GM19023 (cell line): ENCODE measurements around the gene ABHD8.

Source experiments
- ATAC-seq: cut with Tn5 transposase; IDR thresholded peaks from one replicate; pipeline ENCODE4 v1.9.1; 2021; ENCODE audit warnings: mild to moderate bottlenecking, moderate library complexity; ENCODE audit not compliant: unreplicated experiment

Gene ABHD8

DNA sequence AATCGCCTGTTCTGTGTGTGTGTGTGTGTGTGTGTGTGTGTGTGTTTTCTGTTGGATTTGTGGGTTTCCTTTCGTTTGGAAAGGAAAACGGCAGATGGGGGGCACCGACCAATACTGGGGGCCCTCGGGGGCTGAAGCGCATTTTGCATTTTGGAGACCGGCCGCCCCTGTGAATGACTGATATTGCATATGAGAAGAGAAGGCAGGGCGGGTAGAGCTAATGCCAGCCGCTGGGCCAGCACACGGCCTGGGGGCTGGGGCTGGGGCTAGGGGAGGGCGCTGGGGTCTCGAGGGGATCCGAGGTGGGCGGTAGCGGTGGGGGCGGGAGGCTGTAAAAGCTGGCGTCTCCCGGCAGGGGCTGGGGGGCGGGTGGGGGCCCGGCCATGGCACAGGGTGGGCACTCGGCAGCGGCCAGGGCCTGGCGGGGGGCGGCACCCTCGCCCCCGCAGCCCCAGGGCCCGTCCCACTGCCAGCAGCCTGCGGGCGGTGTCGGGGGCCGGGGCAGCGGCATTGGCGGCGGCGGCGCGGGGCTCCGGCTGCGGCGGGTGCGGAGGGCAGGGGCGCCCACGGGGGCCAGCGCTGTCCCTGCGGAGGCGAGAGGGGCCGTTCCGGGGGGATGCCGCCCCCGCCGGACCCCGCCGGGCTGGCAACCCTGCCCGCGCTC, 20.2 kb upstream of the ABHD8 start:
- no peak for ATAC-seq

DNA sequence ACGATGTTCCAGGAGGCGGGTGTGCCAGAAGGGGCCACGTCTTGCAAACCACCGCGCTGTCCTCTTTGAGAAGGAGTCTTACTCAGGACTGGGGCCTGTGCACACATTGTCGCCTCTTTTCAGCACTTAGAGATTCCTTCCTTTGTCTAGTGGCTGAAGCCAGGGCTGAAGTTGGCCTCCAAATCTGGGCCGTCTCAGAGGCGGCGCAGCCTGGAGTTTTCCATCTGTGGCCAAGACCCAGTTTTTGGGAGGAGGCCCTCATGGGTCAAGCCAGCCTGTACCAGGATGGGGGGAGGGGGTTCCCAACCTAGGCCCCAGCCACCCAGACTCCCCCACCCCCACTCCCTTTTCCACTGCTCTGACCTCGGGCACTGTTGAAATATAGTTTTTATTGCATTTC, 19.6 kb upstream of the ABHD8 start:
- no peak for ATAC-seq

DNA sequence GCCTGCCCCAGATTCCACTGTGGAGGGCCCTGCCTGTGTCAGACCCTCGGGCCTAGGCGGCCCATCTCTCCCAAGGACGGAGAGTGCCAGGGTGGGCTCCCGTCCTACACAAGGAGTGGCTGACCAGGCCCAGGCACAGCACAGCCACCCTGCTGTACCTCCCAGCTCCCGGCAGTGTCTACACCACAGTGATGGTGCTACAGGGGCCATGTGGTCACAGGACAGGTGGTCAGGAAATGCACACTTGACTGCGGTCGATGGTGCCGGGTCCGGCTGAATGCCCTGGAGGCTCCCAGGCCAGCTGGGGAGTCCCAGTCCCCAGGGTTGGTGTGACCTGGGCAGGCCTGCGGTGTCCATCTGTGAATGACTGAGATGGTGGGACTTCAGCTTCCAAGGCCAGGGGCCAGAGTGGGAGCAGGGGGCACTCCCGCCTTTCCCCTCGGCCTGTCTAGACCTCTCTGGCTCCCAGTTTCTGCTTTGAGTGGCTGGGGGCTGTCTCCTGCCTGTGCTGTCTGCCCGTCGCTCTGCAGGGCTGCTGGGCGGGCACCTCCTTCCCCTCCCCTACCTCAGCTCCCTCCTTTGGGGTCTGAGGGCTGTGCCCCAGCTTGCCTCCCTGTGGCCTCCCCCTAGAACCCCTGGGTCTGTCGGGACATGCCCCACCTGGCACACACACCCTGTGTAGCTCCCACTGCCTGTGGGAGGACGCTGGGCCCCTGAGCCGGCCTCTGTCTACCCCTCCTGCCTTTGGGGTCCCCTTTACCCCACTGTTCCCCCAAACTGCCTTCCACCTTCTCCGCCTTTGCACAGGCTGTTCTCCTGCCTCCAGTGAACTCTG, 18.6 kb upstream of the ABHD8 start:
- no peak for ATAC-seq

DNA sequence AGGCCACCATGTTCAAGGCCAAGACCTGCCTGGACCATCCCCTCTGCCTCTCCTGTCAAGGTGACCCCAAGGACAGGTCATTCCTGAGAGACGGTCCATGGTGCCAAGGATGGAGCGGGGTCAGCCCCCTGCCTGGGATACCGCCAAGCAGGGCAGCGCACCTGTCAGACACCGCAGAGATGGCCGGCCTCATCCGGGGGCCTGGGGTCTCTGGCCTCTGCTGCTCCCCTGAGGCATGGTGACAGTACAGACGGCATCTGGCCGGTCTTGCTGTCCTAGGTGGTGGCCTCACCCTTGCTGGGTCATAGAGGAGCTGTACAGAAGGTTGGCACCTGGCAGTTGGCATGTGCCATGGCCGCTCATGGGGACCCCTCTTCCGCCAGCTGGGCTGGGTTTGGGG, 17.2 kb upstream of the ABHD8 start:
- no peak for ATAC-seq

DNA sequence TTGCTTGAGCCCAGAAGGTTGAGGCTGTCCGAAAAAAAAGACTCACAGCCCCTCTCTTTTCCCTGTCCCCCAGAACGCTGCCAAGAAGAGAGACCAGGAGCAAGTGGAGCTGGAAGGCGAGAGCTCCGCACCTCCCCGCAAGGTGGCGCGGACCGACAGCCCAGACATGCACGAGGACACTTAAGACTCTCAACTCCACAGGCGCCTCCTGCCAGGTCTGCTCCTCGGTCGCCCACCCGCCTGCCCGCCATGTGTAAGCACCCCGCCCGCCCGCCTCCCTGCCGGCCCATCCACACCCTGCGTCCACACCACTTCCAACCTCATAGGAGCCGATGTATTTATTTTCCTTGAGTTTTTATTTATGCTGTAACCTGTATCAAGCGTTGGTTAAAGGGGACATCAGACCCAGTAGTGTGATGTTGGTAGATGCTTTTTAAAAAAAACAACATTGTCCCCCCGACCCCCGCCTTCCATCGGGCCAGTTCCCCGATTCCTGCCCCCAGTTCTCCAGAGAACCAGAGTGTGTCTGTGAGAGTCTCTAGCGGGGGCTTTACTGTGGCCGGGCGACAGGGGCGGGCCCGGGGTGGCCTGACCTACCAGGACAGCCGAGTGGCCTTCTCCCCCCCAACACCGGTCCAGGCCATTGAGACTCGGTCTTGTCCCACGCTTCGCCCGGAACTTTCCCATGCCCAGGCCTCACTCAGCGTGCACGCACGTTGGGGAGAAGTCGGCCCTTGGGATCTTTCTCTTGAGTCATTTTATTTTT, 16.4 kb upstream of the ABHD8 start:
- no peak for ATAC-seq

DNA sequence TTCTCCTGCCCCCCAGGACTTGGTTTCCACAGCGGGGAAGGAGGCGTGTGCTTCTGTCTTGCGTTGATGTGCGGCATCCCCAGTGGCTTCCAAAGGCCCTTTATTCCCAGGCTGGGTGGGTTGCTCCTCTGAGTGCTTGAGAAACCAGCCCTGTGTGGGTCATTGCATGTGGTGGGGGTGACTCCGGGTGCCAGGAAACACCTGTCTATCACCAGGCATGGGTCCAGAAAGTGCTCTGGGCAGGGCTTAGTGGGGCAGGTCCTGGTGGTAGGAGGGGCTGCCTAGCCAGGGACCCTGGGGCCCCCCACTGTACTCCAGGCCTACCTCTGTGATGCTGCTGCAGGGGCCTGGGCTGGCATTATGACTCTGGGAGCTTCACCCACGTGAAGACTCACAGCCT, 15.7 kb upstream of the ABHD8 start:
- no peak for ATAC-seq

DNA sequence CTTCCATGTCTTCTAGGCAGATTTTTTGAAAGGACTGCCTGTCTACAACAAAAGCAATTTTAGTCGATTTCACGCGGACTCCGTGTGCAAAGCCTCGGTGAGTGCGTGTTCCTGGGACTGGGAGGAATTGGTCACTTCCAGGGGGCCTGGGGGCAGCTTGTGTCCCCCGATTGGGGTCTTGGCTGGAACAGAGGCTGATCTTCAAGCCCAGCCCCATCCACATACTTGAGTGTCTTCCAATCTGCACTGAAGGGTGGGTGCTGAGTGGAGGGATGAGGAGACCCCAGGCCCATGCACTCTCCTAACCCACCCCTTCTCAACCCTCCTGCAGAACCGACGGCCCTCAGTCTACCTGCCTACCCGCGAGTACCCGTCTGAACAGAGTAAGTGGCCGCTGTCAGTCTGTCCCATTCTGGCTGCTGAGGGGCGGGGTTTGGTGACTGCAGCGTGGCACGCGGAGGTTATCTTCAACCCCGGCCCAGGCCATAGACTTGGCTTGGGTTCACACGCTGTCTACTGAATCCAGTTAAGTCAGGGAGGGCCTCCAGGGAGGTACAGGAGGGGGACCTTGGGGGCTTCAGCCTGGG, 10.9 kb upstream of the ABHD8 start:
- ATAC-seq: no peak

DNA sequence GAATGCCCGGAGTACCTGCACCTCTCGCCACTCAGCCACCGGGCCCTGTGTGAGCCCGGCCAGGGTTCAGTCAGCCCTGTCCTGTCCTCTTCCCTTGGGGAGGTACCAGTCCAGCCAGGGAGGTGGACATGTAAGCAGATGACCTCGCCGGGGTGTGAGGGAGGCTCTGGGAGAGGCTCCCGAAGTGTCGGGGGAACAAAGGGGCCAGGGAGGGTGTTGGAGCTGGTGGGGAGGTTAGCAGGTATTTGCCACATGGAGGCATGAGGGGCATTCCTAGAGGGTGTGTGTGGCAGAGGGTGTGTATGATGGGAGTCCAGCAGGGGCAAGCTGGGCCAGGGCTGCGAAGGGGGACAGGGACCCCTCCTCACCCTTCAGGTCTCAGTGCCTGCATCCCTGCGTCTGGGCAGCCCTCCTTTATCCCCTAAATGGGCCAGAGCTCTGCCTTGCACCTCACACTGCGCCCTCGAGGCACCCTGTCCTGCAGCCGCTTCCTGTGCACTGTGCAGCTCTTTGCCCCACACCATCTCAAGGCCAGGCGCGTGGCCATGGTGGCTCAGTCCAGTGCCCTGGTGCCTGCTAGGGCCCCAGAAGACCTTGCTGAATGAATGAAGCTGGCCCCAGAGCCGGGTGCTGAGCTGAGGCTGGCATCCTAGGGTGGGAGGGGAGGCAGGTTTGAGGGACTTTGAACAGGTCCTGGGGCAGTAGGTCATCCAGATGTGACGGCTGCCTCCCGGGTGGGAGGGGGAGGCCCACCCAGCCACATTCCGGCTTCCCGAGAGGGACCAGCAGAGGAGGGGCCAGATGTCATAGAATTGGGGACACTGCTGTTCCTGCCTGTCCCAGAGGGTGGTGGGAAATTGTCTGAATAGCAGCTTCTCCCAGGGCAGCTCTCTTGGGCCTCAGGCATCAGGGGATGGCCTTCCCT, 9.2 kb upstream of the ABHD8 start:
- ATAC-seq: no peak

DNA sequence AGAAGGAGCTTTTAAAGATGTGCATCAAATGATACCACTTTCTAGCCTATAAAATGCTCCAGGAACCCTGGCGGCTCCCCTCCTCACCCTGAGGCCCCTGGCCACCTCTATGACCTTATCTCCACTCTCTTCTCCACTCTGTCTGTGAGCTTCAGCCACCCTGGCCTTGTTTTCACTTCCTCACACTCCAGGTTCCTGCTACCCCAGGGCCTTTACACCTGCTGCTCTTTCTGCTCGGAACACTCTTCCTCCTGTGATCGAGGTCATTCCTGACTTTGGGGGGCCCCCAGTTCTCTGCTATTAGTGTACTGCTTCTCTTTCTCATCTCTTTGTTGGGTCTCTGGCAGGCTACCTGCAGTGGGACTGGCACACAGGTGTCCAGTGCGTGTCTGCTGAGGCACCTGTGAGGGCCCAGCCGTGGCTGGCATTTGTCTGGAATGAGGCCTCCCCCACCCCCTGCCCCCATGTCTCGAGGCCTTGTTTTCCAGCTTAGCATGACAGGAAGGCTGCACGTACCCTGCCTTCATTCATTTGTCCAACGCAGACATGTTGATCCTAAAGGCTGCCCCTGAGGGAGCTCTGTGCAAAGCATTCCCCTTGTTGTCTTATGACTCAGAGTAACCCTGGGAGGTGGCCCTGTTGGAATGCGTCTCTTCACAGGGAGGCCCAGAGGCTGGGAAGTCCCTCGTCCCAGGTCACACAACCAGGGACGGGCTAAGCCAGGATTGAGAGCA, 8.4 kb upstream of the ABHD8 start:
- ATAC-seq: no peak

DNA sequence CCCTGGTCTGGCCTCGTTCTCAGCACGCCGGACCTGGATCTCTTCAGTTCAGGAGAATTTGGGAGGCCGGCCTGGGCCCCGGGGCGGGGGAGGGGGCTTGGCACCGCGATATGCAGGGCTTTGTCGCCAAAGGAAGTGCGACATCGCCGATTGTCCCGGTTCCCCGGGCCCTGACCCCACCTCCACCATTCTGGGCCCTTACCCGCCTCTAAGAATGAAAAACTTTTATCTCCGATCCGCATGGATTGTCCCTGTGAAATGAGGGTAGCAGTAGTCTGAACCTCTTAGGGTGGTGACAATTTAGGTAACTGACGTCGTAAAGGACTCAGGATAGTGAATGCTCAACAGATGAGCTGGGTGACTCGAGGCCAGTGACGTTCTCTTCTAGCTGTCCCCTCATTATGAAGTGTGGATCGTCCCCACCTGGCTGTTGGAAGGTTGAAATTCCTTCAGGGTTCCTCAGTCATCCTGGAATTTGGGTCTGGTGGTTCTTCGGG, 6.8 kb upstream of the ABHD8 start:
- ATAC-seq: no peak

DNA sequence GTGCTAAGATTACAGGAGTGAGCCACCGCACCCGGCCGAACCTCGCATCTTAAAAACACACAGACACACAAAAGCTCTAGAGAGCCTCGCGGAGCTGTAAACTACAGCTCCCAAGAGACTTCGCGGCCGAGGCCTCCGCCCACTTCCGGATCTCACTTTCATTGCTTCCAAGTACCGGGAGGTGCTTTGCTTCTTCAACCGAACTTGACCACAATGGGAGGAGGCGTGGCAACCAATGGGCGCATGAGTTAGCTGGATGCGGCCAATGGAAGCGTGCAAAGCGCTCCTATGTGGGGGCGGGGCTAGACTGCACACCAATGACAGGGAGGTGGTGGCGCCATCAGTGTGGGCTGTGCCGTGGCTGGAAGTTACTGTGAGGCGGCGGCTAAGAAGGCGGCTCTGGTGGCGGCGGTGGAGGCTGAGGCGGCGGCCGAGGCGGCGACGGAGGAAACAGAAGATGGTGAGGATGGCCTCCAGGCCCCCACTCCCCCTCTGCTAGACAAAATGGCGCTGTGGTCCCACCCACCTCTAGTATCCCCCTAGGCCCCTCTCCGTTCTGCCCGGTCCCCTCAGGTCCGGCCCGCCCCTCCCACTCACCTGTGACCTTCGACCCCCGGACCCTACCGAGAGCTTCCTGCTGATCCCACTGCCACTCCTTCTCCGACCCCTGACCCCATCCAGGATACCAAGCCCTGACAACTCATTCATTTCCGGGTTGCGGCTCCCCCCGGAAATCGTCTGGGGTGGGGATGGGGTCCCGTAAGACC, 6.2 kb upstream of the ABHD8 start, which contains the start of gene DDA1:
Gene DDA1, plus strand, starts transcription at position 366 of the 767 bp plus-strand sequence. Its CDS starts 92 bp downstream, at position 458.
- ATAC-seq: peak; percentile 67

DNA sequence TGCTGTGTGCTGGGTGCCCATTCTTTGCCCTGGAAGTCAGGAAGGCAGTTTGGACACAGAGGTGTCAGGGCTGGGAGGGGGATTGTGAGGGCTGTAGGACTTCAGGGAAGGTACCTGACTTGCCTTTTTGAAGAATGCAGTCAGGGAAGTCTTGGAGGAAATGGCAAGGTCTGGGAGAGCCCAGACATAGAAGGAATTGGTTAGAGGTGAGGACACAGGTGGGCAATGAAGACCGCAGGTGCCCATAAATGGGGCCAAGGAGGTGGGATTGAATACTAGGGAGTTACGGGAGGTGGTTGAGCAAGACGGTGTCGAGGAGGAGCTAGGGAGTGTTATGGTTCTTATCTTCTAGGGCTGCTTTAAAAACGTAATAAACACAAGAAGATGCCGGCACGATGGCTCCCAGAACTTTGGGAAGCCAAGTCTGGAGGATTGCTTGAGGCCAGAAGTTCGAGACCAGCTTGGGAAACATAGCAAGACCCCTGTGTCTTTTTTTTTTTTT, 4.7 kb upstream of the ABHD8 start:
- no peak for ATAC-seq

DNA sequence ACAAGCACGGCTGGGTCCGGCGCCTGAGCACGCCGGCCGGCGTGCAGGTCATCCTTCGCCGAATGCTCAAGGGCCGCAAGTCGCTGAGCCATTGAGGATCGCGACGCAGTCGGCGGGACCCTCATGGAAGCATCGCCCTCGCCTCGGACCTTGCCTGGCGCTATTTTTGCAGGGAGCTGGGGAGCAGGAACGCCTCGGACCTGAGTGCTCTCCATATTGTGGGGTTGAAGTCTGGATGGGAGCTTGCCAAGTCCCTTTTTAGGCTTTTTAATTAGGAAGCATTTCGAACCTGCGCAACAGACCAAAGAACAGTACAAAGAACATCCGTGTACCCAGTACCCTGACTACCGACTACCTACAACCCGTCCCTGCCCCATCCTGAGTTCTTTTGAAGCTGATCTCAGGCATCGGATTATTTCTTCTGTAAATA, 3.1 kb upstream of the ABHD8 start:
- ATAC-seq: no peak

DNA sequence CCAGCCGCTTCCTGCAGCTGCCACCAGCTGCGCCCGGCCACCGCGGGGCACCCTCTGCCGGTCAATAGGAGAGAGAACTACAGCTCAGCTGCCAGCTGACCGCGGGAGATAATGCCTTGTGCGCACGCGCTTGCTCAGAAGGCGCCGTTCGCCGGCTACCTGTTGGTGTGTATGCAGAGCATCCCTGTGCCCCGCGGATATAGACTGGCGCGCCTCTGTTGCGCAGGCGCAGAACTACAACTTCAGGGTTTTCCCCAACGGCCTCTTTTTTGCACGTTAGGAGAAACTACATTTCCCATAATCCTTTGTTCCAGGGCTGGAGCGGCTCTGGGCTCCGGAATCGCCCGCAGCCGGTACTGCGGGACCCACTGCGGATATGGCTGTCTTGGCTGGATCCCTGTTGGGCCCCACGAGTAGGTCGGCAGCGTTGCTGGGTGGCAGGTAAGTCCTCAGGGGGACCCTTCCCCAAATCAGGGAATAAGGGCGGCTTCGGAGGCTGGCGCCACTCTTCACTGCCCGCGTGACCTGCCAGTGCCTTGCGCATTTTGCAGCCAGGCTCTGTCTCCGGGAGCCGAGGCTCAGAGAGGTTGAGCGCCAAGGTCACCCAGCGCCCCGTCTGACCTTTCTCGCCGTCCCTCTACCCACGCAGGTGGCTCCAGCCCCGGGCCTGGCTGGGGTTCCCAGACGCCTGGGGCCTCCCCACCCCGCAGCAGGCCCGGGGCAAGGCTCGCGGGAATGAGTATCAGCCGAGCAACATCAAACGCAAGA, 2.5 kb upstream of the ABHD8 start, which contains the start of gene MRPL34:
Gene MRPL34, plus strand, starts transcription at position 356 of the 768 bp plus-strand sequence. Its CDS starts 21 bp downstream, at position 377.
- ATAC-seq: peak; percentile 53

DNA sequence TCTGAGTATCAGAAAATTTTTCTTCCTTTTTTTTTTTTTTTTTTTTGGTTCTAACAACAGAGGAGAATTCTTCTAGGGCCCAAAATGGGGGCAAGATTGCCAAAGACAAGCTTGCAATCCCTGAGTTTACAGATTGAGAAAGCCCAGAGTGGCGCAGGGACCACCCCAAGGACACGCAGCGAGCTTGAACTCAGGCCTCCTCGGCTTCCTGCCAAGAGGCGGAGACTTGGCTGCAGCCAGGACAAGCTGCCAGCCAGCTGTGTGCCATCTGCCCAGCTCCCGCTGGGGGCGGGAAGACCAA, 1.9 kb upstream of the ABHD8 start:
- ATAC-seq: no peak

DNA sequence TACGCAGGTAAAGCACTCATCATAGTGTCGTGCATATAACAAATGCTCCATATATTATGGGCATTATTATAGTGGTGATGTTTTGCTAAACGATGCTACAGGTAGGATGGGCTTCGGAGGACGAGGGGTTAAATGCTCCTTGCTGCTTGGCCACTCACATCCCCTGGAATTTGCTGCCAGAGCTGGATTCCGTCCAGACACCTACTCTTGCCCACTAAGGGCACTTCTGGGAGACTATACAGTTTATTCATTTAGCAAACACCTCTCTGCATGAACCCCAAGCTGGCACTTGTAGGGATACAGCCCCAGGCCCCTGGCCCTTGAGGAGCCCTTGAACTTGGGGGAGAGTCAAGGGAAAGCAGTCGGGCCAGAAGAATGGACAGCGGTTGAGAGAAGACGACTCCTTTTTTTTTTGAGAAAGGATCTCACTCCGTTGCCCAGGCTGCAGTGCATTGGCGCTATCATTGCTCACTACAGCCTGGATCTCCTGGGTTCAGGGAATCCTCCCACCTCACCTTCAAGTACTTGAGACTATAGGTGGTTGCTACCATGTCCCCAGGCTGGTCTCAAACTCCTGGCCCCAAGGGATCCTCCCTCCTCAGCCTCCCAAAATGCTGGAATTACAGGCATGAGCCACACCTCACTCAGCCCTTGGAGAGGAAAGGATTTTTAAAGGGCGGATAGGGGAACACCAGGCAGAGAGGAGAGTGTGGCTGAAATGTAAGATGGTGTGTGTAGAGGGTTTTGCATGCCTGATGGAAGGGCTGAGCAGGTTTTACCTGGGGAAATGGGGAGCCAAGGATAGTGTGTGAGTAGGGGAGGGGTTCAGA, 1.4 kb upstream of the ABHD8 start:
- ATAC-seq: no peak

DNA sequence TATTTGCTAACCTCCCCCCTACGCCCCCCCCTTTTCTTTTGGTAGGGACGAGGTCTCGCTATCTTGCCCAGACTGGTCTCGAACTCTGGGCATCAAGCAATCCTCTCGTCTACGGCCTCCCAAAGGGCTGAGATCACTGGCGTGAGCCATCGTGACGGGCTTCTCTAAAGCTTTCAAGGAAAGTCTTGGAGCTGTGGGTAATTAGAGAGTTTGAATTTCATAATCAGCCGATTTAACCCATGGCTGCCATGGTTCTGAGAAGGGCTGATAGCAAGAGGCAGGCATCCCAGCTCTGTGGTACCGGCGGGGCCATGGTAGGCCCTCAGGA, 679 bp upstream of the ABHD8 start:
- ATAC-seq: no peak
